RCC 7860 (cell line): ENCODE results near the gene KLC1.

Experiments used
- DNase-seq: peaks from one replicate; pipeline ENCODE4 v3.0.0-alpha.2; 2015; ENCODE audit warnings: low spot score
- FAIRE-seq: peaks from 2 replicates; lab custom pipeline; 2012; peaks lifted over from hg19 to GRCh38; lab: Jason Lieb, UNC

The KLC1 gene

GRCh38 chr14:103715052-103716000 lies 86.3 kb downstream of the KLC1 start, which contains the start of the genes XRCC3 and ZFYVE21:
XRCC3 (minus strand) TSS chr14:103715451; CDS start chr14:103711087, 4,364 bp downstream.
ZFYVE21 (plus strand) TSS chr14:103715810; CDS start chr14:103715842, 32 bp downstream.
- DNase-seq (peak; percentile 94), FAIRE-seq (peak; percentile 85)

DNA sequence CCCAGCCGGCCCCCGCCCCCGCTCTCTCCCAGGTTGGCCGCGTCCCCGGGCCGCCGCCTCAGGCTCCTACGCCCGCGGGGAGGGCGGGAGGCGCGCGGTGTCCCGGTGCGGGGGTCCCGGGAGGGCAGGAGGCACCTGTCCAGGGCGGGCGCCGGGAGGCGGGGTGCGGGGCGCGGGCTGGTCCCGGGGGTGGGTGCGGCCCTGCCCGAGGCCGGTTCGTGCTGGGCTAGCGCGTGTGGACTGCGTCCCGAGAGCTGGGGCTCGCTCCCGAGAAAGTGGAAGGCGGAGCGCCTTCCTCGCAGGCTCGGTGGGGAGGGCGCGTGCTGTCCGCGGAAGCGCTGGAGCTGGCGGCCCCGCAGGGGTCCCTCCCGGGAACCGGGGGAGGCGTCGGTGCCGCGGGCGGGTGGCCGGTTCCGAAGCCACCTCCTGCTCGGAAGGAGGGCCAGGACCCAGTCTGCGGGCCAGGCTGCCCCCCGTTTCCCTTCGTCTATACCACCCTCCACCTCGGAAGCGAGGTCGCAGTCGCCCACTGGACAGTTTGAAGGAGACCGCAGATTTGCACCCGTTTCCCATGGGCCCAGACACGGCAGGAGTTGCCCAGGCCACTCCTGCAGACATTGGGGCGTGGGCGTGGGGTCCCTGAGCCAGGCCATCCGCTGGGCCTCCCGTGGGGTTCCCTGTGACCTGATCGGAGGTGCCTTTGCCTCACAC lies 87.2 kb downstream of the KLC1 start:
- DNase-seq (no peak), FAIRE-seq (no peak)

DNA sequence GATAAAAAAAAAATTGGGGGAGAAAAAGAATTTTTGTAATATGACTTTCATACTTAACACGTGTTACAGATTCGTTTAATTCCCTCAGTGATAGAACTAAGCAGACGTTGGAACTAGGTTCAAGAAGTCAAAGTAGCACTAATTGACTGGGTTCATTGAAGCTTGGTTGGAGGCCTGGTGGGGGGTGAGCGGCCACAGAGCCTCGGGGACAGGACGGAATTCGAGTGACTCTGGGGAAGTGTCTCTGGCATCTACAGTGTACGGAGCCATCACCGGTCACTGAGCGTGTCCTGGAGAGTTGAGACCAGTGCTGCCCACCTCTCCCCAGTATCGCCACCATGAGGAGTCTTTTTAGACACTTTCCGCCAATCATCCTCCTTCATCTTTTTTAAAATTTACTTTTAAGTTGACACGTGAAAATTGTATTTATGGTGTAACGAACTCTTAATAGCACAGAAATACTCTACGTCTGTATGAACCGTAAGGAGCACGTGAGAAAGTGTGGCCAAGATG lies 87.9 kb downstream of the KLC1 start:
- no peak for FAIRE-seq

GRCh38 chr14:103718572-103718971 lies 89.6 kb downstream of the KLC1 start:
- DNase-seq (no peak), FAIRE-seq (no peak)

More for the DNA sequence above, 87.9 kb downstream of the KLC1 start:
- no peak for DNase-seq

- no peak for FAIRE-seq
- no peak for DNase-seq
These were observed 90.7 kb downstream of the KLC1 start for GRCh38 chr14:103719751-103720150.

DNA sequence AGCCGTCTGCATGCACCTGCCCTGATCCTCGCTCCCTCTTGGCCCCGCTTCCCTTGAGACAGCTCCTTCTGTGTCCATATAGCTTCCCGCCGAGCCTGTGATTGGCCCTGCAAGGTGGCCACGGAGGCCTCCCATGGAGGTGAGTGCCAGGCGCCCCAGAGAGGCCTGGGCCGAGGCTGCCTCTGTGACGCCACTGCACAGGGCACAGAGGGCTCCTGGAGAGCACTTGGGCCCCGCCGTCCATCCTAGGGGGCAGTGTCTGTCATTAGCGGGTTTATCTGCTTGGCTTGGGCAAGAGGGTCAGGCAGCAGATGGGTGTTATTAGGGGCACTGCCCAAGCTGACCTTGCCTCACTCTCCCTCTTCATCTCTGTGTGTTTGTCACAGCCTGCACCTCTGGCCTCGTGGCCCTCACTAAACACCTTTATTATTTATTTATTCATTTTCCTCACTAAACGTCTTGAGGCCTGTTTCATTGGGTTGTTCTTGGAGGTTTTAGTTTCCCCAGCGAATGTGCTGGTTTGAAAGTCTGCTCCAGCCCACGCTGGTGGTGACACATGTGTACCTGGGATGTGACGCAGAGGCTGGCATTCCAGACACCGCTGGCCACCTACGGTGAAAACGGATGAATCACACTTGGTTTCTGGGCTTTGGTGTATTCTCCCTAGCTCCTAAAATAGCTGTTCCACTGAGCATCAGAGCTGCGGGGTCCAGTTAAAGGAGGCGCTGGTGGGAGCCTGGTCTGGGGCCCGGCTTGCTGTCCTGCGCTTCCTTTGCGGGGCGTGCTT lies 92.5 kb downstream of the KLC1 start:
- DNase-seq = peak; percentile 62
- peak; percentile 12 for FAIRE-seq

DNA sequence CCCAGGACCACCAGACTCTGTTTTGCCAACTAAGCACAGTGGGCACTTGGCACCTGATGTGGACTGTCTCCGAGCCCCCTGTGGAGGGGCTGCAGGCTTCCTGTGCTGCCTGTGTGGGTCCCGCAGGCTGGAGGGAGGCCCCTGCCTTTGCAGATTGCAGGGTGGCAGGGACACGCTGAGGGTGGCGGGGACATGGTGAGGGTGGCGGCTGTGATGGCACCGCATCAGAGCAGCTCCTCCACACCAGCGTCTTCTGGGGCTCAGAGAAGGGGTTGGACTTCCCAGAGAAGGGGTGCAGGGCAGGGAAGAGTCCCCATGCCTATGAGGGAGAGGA lies 94.7 kb downstream of the KLC1 start:
- DNase-seq (no peak), FAIRE-seq (no peak)

- FAIRE-seq (no peak), DNase-seq (no peak)
These were observed 95.1 kb downstream of the KLC1 start for GRCh38 chr14:103724116-103724515.

DNA sequence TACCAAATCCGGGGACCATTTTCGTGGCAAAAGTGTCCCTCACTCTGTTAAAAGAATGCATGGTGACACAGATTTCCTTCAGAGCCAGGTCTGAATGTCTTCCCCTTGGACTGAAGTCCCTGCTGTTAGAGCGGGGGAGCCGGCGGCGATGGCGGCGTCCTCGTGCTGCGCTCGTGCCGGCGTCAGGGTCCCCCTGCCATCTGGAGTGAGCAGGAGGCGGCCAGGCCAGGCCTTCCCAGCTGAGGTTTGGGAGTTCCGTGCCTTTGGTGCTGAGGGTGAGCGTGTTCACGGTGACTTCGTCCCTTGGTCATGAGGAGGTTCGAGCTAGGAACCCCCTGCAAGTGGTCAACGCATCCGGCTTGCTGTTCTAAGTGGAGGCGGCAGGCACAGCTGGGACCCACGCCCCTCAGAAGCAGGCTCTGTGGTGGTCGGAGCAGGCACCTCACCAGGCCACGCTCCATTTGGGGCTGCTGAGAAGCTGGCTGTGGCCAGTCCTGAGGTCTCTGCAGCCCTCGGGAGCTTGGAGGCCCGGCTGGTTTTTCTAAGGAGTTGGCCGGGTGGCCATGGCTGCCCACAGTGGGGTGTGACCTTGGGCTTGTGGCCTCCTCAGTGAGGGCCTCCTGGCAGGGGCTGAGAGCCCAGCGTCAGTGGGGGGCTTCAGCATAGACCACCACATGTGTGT lies 96.1 kb downstream of the KLC1 start:
- FAIRE-seq = no peak
- no peak for DNase-seq

- DNase-seq = no peak
- FAIRE-seq = no peak
These were observed 96.9 kb downstream of the KLC1 start for GRCh38 chr14:103725739-103726395.

- DNase-seq (no peak), FAIRE-seq (no peak)
These were observed 97.5 kb downstream of the KLC1 start for GRCh38 chr14:103726474-103726873.

GRCh38 chr14:103727313-103727980 lies 98.4 kb downstream of the KLC1 start:
- FAIRE-seq (no peak), DNase-seq (no peak)

DNA sequence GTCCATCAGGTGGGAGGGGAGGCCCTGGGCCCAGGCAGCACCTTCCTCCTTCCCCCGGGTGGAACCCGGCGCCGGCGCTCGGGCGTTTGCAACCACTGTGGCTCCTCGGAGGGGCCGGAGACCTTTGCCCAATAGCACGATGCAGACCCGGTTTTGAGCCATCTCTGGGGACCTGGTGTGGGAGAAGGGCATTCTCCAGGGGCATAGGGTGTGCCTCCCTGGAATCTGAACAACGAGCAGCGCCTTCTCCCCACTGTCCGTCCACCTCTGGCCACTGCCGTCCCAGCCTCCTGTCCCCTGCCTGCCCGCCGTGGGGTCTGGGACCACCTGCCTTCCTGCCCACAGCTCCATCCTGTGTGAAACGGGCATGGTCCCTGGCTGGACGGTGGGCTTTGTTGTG lies 99.1 kb downstream of the KLC1 start:
- DNase-seq (no peak), FAIRE-seq (no peak)

DNA sequence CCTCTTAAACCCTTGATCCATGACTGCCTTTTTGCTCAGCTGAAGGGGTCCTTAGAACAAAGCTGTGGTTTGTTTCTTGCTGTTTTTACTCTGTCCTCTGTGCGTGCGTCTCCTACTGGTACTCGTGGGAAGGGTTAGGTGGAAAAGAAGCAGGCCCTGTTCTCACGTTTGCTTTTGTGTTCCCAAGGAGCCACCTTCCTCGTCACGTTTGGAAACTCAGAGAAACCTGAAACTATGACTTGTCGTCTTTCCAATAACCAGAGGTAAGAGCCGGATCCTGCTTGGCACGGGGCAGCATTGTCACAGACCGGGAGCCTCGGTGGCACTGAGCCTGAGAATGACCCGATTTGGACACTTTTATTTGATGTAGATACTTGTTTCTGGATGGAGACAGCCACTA lies 99.7 kb downstream of the KLC1 start:
- DNase-seq = no peak
- FAIRE-seq = no peak

- no peak for DNase-seq
- no peak for FAIRE-seq
These were observed 100.8 kb downstream of the KLC1 start for GRCh38 chr14:103729496-103730448.

DNA sequence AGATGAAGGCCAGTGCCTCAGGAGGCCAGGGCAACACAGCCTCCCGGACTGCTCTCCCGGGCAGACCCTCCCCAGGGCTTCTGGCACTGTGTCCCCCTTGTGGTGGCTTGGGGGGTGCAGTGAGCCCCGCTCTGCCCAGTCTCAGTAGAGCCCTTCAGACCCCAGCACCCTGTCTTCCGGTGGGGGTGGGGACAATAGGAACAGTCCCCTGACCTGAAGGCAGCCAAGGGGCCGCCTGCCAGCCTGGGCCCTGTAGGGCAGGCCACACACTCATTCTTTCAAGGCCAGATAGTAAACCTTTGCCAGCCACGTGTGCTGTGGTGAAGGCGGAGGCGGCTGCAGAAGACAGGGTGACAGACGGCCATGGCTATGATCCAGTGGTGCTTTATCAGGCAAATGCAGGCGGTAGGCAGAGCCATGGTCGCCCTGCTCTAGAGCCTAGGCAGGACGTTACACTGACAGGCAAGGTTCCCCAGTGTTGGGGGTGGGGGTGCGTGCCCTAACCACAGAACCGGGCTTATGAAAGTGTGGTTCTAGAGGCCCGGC lies 101.6 kb downstream of the KLC1 start:
- no peak for FAIRE-seq
- DNase-seq = no peak

GRCh38 chr14:103731481-103731880 lies 102.5 kb downstream of the KLC1 start:
- DNase-seq (no peak), FAIRE-seq (no peak)
